RWPE2 (cell line): ENCODE results near the gene SLC22A17.

Source experiments
- ATAC-seq: fragments of 200-7000 bp; cut with Tn5 transposase; 3 replicates; pipeline ENCODE4 v1.9.1; 2021; ENCODE audit warnings: low read depth
- DNase-seq: peaks from one replicate; pipeline ENCODE4 v3.0.0-alpha.2; 2020; ENCODE audit warnings: low spot score
- H3K27ac ChIP-seq: fragments of 450-650 bp; 2 replicates; pipeline ENCODE4 v1.5.1; 2017; ENCODE audit warnings: mild to moderate bottlenecking; ENCODE audit not compliant: poor library complexity, severe bottlenecking
- H3K27me3 ChIP-seq: fragments of 250-450 bp; sonication (Bioruptor Pico); 2 replicates; pipeline ENCODE4 v1.5.1; 2021; ENCODE audit warnings: mild to moderate bottlenecking, moderate library complexity; ENCODE audit not compliant: insufficient read depth, poor library complexity, severe bottlenecking
- H3K36me3 ChIP-seq: fragments of 250-450 bp; sonication (Bioruptor Pico); 2 replicates; pipeline ENCODE4 v1.5.1; 2020; ENCODE audit warnings: low read depth, mild to moderate bottlenecking, moderate library complexity
- H3K4me1 ChIP-seq: fragments of 250-450 bp; sonication (Bioruptor Pico); 2 replicates; pipeline ENCODE4 v1.5.1; 2021; ENCODE audit warnings: mild to moderate bottlenecking, moderate library complexity; ENCODE audit not compliant: insufficient read depth, poor library complexity, severe bottlenecking
- H3K4me3 ChIP-seq: fragments of 250-450 bp; sonication (Bioruptor Pico); 2 replicates; pipeline ENCODE4 v1.5.1; 2021; ENCODE audit warnings: mild to moderate bottlenecking, moderate library complexity; ENCODE audit not compliant: severe bottlenecking
- H3K9me3 ChIP-seq: fragments of 250-450 bp; sonication (Bioruptor Pico); 2 replicates; pipeline ENCODE4 v1.5.1; 2021; ENCODE audit warnings: mild to moderate bottlenecking, moderate library complexity; ENCODE audit not compliant: severe bottlenecking
- TF ChIP-seq, protein P1 (sequence below): fragments of 450-650 bp; IDR thresholded peaks from one replicate; pipeline ENCODE4 v1.5.1; 2017; ENCODE audit warnings: mild to moderate bottlenecking, moderate library complexity; ENCODE audit not compliant: poor library complexity, severe bottlenecking

Gene SLC22A17

DNA sequence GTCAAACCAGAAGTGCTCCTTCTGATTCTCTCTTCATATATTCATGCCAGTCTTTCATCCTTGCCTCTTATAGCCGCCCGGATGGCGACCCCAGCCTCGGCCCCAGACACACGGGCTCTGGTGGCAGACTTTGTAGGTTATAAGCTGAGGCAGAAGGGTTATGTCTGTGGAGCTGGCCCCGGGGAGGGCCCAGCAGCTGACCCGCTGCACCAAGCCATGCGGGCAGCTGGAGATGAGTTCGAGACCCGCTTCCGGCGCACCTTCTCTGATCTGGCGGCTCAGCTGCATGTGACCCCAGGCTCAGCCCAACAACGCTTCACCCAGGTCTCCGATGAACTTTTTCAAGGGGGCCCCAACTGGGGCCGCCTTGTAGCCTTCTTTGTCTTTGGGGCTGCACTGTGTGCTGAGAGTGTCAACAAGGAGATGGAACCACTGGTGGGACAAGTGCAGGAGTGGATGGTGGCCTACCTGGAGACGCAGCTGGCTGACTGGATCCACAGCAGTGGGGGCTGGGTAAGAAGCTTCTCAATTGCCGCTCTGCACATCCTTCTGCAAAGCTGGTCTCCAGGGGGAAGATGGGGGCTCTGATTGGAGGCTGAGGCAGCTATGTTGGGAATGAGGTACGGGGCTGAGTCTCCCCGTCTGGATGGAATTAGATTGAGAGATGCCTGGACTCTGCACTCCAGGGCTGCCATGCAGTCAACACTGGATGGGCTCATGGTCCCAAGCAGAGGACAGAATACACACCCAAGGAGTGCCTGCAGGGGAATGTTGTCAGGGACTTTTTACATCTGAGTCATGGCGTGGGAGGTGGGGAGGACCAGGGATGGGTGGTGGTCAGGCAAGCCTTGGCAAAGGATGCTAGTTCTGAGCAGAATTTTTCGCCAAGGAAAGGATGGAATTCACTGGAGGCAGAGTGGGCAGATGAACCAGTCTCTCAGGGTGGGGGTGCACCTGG lies 44.7 kb downstream of the SLC22A17 start:
- peaks cover 57% of the 10 kb centered on the region for H3K36me3 ChIP-seq
- peak; percentile 43 for ATAC-seq
- peak overlapping the region; percentile 65 for H3K27ac ChIP-seq
- TF ChIP-seq, protein P1, sequence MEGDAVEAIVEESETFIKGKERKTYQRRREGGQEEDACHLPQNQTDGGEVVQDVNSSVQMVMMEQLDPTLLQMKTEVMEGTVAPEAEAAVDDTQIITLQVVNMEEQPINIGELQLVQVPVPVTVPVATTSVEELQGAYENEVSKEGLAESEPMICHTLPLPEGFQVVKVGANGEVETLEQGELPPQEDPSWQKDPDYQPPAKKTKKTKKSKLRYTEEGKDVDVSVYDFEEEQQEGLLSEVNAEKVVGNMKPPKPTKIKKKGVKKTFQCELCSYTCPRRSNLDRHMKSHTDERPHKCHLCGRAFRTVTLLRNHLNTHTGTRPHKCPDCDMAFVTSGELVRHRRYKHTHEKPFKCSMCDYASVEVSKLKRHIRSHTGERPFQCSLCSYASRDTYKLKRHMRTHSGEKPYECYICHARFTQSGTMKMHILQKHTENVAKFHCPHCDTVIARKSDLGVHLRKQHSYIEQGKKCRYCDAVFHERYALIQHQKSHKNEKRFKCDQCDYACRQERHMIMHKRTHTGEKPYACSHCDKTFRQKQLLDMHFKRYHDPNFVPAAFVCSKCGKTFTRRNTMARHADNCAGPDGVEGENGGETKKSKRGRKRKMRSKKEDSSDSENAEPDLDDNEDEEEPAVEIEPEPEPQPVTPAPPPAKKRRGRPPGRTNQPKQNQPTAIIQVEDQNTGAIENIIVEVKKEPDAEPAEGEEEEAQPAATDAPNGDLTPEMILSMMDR = no peak
- DNase-seq = no peak
- no peaks in the 10 kb centered on the region for H3K9me3 ChIP-seq
- no peaks in the 10 kb centered on the region for H3K27me3 ChIP-seq
- peaks cover 16% of the 10 kb centered on the region for H3K4me1 ChIP-seq
- H3K4me3 ChIP-seq = peak overlapping the region; percentile 81

DNA sequence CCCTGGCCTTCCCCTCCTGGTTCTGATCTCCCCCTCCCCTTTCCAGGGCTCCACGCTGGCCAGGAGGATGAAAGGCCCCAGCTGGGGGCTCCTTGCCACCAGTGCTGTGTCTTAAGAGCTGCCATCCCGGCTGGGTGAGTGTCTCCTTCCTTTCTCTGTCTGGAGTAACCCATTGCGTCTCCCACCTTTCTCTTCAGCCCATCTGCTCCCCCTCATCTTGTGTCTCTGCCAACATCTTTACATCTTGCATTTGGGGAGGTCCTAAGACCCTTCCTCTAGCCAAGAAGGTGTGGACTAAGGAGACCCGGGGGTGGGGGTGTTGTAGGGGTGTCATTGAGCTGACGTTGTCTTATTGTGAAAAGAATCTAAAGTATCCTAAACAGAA lies 45.5 kb downstream of the SLC22A17 start:
- TF ChIP-seq, protein P1 = no peak

DNA sequence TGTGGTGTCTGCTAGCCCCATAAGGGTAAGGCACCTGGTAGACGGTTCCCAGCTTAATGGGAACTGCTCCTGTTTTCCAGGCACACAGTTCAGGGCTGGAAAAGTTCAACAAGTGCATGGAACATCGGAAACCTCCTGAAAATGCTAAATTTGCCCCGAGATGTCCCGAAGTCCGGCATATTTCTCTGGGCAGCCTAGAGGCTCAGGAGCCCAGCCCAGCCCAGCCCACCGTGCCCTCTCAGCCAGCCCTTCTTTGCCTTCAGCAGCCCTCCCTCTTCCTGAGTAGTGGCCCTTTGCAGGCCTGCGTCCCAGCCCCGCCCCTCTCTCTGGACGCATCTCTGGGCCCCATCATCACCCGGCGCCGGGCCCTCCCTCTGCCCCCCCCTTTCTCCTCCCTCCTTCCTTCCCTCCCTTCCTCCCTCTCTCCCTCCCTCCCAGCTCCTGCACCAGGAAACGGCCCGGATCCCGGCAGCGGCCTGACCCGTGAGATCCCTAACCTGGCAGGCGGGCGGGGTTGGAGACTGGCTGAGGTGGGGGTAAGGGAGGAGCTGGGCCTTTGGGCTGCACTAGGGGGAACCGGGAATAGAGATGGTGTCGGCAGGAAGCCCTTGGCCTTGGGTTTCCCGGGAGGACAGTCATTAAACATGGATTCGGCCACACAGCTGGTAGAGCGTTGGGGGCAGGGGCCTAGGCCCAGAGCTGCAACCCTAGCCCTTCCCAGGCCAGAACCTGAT lies 46.1 kb downstream of the SLC22A17 start, which contains the start of gene BCL2L2:
TSS of gene BCL2L2 (plus strand) at position 422 of the 734 bp plus-strand sequence. CDS start 935 bp downstream, outside the sequence.
- no peaks in the 10 kb centered on the region for H3K27me3 ChIP-seq
- peak within 1 kb of the TSS; percentile 65 for H3K27ac ChIP-seq
- DNase-seq (peak; percentile 94), ATAC-seq (peak; percentile 53)
- peaks cover 16% of the 10 kb centered on the region for H3K4me1 ChIP-seq
- TF ChIP-seq, protein P1 = no peak
- no peaks in the 10 kb centered on the region for H3K9me3 ChIP-seq
- peak within 1 kb of the TSS; percentile 81 for H3K4me3 ChIP-seq
- peaks cover 43% of the 10 kb centered on the region for H3K36me3 ChIP-seq

More for the DNA sequence above, 45.5 kb downstream of the SLC22A17 start:
- Histone ChIP-seq H3K36me3 (peaks cover 48% of the 10 kb centered on the region), H3K4me3 (peak overlapping the region; percentile 81), H3K9me3 (no peaks in the 10 kb centered on the region), H3K4me1 (peaks cover 16% of the 10 kb centered on the region), H3K27me3 (no peaks in the 10 kb centered on the region), H3K27ac (peak overlapping the region; percentile 65)
- ATAC-seq = no peak
- DNase-seq = no peak

DNA sequence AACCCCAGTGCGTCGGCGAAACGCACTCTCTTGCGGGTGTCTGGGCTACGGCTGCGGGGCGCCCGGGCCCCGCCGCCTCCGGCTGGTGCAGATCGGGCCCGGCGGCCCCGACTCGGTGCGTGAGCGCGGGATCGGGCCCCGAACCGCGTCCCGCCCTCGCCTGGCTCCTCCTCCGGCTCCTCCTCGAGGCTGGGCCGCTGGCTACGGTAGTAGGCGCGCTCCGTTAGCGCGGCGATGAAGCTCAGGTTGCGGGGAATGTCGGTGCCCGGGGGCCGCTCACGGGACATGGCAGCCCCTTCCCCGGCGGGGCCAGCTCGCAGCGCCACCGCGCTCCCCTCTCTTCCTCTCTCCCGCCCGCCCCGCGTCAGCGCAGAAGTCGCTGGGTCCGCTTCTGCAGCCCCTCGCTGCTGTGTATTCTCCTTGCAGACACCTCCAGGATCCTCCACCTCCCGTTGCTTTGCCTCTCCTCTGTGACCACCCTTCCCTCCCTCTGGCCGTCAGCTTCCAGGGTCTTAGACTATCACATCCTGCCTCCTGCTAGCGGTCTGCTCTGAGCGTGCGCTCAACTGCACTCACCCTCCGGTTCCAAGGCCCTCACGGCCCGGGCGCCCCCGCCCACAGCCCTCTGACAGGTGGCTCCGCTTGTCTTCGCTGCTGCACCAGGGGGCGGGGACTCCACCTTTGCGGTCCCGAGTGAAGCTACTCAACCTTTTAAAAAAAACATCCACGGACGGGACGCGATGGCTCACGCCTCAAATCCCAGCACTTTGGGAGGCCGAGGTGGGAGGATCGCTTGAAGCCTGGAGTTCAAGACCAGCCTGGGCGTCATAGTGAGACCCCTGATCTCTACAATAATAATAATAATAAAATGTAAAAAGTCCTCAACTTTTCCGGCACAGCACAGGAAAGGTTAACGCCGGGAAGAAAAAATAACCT lies 50.1 kb downstream of the SLC22A17 start, which contains the start of gene PPP1R3E:
TSS of gene PPP1R3E (minus strand) at position 570 of the 936 bp plus-strand sequence. CDS start at position 287, 283 bp downstream.
- peak within 1 kb of the TSS; percentile 73 for H3K27ac ChIP-seq
- no peaks in the 10 kb centered on the region for H3K9me3 ChIP-seq
- DNase-seq (peak; percentile 85), ATAC-seq (peak; percentile 57)
- peaks cover 16% of the 10 kb centered on the region for H3K4me1 ChIP-seq
- H3K4me3 ChIP-seq = peak within 1 kb of the TSS; percentile 68
- H3K27me3 ChIP-seq = no peaks in the 10 kb centered on the region
- H3K36me3 ChIP-seq = peaks cover 3% of the 10 kb centered on the region
- TF ChIP-seq, protein P1 = no peak
